GM18526 (cell line): ENCODE results near the gene SLC38A4.

ENCODE experiments used
- POLR2A ChIP-seq: IDR thresholded peaks from 3 replicates; pipeline ENCODE4 v1.6.1; 2011; ENCODE audit not compliant: insufficient read length; ENCODE audit errors: extremely low read depth

Gene SLC38A4, protein sequence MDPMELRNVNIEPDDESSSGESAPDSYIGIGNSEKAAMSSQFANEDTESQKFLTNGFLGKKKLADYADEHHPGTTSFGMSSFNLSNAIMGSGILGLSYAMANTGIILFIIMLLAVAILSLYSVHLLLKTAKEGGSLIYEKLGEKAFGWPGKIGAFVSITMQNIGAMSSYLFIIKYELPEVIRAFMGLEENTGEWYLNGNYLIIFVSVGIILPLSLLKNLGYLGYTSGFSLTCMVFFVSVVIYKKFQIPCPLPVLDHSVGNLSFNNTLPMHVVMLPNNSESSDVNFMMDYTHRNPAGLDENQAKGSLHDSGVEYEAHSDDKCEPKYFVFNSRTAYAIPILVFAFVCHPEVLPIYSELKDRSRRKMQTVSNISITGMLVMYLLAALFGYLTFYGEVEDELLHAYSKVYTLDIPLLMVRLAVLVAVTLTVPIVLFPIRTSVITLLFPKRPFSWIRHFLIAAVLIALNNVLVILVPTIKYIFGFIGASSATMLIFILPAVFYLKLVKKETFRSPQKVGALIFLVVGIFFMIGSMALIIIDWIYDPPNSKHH

DNA sequence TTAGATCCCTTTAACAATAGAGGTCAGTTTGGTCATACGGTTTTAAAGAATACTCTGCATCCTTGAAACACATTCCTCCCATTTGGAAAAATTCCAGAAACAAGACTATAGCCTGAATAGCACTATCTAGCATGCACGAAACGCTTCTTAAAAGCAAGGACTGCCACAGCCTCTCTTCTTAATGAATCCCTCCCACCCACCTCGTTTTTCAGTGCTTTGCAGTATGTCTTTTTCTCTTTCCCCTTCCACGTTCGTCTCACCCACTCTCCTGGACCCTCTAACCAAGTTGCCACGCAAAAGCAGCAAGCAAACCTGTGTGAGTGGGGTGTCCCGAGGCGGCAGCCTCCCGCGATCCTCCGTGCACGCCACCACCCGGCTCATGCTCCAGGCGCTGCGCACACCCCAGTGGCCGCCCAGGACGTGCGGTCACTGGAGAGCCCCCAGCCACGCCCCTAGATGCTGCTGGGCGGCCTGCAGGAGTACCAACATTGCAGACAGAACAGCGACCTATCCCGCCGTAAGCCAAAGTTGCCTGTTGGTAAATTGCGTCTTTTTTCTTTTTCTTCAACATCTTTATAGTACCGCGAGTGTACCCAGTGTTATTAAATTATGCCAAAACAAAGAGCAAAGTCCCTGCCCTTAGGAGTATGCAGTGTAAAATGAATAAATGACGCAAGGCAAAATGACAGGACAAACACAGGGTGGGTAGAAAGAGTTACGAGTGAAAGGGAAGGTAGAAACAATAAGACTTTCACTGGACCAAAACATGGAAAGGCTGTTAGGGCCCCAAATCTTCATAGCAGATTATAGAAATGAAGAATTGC lies at the start of gene SLC38A4:
Gene SLC38A4, minus strand, starts transcription at position 407 of the 824 bp plus-strand sequence. CDS start 32,926 bp downstream, outside the sequence.
- no peak for TF ChIP-seq POLR2A

DNA sequence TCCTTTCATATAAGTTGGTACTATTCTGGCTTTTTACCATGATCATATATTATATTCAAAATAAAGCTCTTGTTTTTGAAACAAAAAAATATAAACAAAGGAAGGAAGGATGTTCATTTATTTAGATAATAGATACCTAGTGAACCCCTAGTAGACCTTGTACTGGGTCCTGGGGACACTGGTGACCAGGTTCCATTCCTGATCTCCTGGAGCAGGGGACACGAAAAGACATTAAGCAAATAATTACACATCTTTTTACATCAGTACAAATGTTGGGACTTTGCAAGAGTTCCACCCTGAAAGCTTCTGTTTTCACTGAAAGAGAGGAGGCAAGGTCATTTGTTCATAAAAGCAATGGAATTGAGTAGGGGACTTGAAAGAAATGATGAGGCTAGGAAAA lies 49.3 kb upstream of the SLC38A4 start:
- TF ChIP-seq POLR2A: no peak

DNA sequence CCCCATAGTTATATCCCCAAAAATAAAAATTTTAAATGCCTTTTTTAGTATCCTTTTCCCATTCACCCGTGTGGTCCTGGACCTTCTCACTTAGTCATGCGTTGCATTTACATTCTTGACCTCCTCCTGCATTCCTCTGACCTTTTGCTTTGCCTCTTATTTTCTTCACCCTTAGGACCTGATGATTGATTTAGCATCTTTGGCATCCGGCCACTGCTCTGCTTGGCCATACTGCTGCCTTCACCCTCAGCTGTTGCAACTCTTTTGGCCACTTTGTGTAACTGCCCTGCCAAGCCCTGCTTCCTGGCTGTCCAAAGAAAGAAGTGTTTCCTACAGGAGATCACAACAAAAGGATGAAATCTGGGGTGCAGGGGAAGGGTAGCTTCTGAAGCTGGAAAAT lies 48.8 kb upstream of the SLC38A4 start:
- TF ChIP-seq POLR2A: no peak

DNA sequence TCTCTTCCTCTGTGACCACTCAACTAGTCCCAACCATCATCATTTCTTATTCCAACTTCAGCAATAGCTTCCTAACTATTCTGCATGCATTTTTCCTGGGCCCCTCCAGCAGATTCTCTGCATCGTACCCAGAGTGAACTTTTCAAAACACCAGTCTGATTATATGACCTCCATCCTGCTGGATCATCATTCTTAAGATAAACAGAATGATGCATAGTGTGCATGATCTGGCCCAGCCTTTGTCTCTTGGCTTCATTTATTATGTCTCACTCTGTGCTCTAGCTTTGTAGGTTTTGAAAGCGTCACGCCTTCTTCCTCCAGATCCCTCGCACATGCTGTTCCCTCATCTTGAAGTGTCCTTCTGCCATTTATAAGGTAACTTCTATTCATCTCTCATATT lies 46.3 kb upstream of the SLC38A4 start:
- no peak for TF ChIP-seq POLR2A

DNA sequence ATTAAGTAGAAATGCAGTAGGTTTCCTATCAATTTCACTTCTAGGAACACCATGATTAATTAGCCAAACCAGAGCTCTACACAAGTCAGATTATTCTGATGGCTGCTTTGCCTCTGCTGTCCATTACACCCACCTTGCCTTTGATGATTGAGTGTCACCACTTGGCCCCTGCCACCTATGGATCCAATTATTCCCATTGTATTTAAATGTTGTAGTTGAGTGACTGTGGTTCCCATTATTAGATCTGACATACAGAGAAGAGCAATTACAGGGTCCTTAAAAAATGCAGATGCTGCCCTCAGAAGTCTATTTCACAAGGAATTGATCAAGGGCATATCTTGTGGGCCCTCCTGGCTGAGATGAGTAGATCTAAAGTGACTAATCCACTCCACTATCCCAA lies 39.5 kb upstream of the SLC38A4 start:
- no peak for TF ChIP-seq POLR2A

DNA sequence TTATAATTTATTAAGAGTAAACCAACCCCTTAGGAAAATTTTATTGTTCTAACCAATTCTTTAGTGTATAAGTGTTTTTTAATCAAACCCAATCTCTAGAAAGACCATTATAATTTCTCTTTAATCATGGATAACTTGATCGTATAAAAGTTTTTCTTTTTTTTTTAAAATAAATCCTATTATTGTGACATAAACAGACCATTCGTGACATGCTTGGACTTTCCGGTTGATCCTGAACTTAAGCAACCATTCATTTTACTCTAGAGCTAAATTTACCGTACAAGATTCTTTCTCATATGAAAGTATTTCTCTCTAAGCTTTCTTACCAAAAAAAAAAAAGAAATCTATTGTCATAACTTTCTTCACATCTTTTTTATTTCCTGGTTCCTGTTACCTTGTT lies 32.6 kb upstream of the SLC38A4 start:
- TF ChIP-seq POLR2A: no peak

DNA sequence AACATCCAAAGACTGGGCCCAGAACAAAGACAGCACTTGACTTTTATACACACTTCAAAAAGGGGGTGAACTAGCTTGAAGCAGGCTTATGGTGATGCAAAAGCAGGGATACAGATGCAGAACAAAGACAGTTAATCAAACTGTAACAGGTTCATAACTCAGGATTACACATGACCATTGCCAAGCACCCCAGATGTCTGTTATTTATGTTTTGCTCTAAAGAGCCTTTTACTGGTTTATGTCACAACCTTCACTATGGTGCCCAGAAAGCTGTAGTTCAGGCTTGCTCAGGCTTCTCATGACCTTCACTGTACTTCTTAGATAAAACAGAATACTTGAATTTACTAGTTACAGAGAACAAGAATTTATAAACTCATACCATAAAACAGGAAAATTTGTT lies 31.7 kb upstream of the SLC38A4 start:
- no peak for TF ChIP-seq POLR2A

DNA sequence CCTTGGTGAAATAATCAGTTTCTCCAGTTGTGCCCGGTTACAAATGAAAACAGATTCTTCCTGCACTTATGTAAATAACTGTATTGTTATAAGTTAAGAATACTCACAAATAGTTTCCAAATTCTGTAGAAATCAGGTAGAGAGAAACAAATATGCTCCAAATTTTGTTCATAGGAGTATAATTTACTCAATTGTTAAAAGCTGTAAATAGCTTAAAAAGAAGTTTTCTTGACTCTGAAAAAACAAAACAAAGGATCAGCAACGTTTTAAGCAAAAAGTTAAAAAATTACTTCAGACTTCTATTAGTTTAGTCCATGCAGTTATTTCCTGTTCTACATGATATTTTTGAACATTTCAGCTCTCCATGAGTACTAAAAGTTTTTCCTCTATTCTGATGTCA lies 30.0 kb upstream of the SLC38A4 start:
- TF ChIP-seq POLR2A: no peak

DNA sequence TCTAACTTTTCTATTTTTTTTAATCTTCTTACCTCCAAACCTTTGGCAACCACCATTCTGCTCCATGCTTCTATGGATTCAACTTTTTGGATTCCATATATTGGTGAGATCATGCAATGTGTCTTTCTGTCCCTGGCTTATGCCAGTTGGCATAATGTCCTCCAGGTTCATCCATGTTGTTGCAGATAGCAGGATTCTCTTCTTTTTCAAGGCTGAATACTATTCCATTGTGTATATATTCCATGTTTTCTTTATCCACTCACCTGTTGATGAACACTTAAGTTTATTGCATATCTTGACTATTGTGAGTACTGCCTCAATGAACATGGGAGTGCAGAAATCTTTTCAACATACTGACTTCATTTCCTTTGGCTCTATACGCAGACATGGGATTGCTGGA lies 21.2 kb upstream of the SLC38A4 start:
- no peak for TF ChIP-seq POLR2A

DNA sequence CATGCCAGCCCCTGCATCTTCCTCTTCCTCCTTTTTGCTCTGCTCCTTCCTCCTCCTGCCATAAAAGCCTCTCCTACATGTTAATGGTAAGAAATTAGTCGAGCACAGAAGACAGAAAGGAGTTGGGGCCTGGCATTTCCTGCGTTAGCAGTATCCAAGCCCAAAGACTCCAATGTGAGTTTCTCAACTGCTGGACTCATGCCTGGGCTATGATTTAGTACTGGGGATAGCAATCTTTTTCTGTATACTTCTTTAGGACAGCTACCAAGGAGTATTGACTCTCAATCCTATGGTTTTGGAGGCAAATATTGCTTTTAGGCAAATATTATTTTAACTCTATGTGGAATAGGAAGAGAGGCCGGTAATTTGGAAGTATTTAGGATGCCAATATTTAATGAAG lies 18.0 kb upstream of the SLC38A4 start:
- TF ChIP-seq POLR2A: no peak

DNA sequence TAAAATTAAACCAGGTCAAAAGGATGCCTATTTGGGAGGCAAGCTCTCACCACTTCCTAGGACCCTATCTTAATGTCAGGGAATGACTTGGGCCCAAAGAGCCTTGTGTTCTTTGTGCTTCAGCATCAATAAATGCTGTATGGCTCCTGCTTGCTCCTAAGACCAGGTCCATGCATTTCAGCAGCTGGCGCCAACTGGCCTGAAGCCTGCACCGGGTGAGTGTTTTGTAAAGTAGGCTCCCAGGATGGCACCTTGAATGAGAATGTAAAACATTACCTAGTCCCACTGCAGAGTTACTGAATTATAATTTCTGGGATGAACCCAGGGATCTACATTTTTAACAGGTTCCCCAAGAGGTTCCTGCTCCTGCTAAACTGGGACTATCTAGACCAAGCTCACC lies 16.1 kb upstream of the SLC38A4 start:
- no peak for TF ChIP-seq POLR2A

DNA sequence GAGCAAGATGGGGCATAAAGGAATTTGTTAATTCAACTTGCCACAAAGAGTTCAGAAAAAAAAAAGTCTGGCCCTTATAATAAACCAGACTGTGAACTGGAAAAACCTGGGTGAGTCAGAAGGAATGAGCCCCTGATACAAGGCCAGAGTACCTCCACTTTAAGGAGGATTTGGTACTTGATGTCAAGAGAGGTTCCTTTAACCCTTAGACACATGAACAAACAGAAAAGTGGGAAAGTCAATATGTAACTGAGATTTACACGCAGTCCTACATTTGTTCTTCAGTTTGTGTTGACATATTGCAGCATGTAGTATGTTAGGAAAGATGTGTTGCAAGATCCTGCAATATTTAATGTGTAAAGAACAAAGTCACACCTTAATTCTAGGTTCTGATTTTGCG lies 14.2 kb upstream of the SLC38A4 start:
- TF ChIP-seq POLR2A: no peak

DNA sequence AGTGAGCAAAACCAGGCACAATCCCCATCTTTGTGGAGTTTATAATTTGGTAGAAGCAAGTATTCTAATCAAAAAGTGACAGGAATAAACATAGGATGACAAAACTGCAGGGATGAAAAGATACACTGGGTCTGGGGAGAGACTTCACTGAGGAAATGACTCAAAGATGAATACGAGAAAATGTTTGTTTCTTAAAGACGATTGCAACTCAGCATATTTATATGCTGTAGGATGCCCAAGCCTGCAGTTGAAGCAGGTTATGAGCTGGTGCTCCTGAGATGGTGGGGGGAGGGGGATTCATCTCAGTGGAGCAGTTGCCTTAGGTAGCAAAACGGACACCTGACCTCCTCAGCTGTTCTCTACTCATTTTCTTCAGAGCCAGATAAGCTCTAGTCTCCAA lies 13.4 kb upstream of the SLC38A4 start:
- TF ChIP-seq POLR2A: no peak

DNA sequence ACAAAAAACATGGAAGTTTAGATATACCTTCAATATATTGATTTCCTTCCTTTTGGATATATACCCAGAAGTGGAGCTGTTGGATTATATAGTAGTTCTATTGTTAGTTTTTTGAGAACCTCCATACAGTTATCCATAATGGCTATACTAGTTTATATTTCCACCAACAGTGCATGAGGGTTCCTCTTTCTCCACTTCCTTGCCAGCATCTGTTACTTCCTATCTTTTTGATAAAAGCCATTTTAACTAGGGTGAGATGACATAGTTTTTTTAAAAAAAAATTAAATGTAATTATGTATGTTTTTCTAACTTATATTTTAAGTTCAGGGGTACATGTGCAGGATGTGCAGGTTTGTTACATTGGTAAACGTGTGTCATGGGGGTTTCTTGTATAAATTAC lies 10.0 kb upstream of the SLC38A4 start:
- no peak for TF ChIP-seq POLR2A

DNA sequence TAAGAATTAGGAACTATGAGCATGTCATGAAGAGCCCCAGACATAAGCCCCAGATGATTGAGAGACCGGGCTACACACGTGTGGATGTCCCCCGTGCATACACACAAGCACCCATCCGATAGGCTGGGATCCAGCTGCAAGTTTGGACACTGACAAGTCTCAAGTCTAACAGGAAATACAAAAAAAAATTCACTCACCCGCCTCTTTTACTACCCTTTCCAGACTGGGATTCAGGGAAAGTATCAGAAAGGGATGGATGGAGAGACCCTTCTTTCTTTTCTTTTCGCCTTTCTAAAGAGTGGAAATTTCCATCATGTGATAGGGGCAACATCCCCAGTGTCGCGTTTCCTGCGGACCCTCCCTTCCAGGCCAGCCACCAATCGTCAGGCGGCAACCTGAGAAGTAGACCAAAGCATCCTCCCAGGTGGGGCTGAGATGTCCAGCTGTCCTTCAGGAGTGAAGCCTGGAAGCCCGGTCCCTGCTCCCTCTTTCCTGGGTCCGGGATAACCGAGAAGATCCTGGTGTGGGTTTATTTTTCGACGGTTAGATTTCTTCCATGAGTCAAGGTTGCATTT lies 6.4 kb upstream of the SLC38A4 start:
- no peak for TF ChIP-seq POLR2A

DNA sequence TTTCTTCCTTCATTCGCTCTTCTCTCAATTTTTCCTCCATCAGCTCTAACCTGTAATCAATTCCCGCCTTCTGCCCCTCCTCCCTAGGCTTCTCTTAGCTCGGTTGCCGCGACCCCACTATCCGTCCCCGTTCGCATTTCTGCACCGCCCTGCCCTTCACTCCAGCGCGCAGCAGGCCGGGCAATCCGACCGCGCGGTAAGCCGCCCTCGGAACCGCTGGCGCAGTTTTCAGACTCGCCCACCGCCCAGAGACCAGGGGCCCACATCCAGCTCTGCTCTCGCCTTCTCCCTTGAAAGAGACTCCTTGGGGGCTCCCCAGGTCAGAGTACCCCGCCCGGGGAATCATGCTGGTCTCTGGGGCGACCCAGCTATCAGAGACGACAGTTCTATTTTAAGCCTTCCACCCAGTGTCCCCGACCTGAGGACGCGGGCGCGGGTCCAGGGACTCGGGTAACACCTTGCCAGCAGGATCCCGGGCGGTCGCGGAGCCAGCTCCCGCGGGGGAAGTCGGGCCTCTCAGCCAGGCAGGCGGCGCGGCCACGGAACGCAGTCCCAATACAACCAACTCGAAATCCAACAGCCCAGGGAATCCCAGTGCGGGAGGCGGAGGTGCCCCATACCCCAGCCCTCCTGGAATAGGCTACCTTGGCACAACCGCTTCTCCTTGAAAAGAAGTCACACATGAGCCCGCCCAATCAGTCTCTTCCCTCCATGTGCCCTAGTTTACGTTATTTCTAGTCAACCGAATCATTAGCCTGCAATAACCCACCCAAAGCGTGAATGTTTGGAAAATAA lies 5.7 kb upstream of the SLC38A4 start:
- no peak for TF ChIP-seq POLR2A
